Activated CD4-positive, CD25-positive, alpha-beta regulatory T cell (primary cell): ENCODE data around the gene TMPRSS11A.

ENCODE experiments used
- DNase-seq, 4 experiments: peaks; one replicate each; lab custom pipeline; 2025; lab: John Stamatoyannopoulos, UW

The TMPRSS11A gene

GRCh38 chr4:67869580-67870190, 93.6 kb downstream of the TMPRSS11A start:
- no peak for DNase-seq

- DNase-seq: no peak
These were observed 101.8 kb downstream of the TMPRSS11A start for GRCh38 chr4:67861513-67861912.
